Endothelial cell of umbilical vein (primary cell): ENCODE results near the gene FMNL3. TPM values are rescaled to one million over a fixed set of nuclear protein-coding genes. Genes with fewer than 3 reads are reported as not detected.

Experiments used
- BruUV-seq: library from RNA; stranded (reverse); fragments of 400-500 nt; replicated peaks from 2 replicates; lab custom pipeline; 2021; lab: Mats Ljungman, UMichigan
- CTCF ChIA-PET: fragments of 300-600, 350-600 bp; sonication (Branson Sonifier 250); formaldehyde crosslinking; loops from one replicate; lab custom pipeline; 2021; ENCODE audit warnings: antibody characterized with exemption, inconsistent platforms; lab: Charles Lee
- POLR2A ChIA-PET: fragments of 300-600, 350-600 bp; sonication (Branson Sonifier 250); formaldehyde crosslinking; loops from one replicate; lab custom pipeline; 2021; ENCODE audit warnings: antibody characterized with exemption, inconsistent platforms; lab: Charles Lee
- DNase-seq: peaks from one replicate; pipeline ENCODE4 v3.0.0-alpha.2; 2011; ENCODE audit warnings: low read depth, low spot score
- FAIRE-seq: peaks from 2 replicates; lab custom pipeline; 2011; peaks lifted over from hg19 to GRCh38; lab: Jason Lieb, UNC
- H2AFZ ChIP-seq: 2 replicates; pipeline ENCODE4 v1.6.0; 2012; ENCODE audit warnings: low read depth, low read length, control low read depth, inconsistent platforms
- H3K27ac ChIP-seq: 2 replicates; pipeline ENCODE4 v1.5.1; 2011; ENCODE audit warnings: low read depth, mild to moderate bottlenecking, control low read depth, low read length, moderate library complexity; ENCODE audit not compliant: insufficient read depth
- H3K27me3 ChIP-seq, 2 experiments: 2 replicates each; pipeline versions ENCODE4 v1.6.0 to v1.6.1; 2011; ENCODE audit warnings: low read length in 2 of 2, mixed read lengths in 1 of 2; ENCODE audit not compliant: control insufficient read depth in 2 of 2, insufficient read depth in 2 of 2
- H3K36me3 ChIP-seq, 2 experiments: 2 replicates in 1 of 2; 3 replicates in 1 of 2; pipeline ENCODE4 v1.5.1; 2011; ENCODE audit warnings: low read length in 2 of 2, mild to moderate bottlenecking in 1 of 2, moderate library complexity in 1 of 2; ENCODE audit not compliant: control insufficient read depth in 2 of 2, insufficient read depth in 2 of 2; ENCODE audit errors: extremely low read depth in 1 of 2
- H3K4me1 ChIP-seq: 3 replicates; pipeline ENCODE4 v1.5.1; 2011; ENCODE audit warnings: mild to moderate bottlenecking, low read length; ENCODE audit not compliant: control insufficient read depth, insufficient read depth; ENCODE audit errors: extremely low read depth
- H3K4me2 ChIP-seq: 2 replicates; pipeline ENCODE4 v1.6.1; 2011; ENCODE audit warnings: low read length, control low read depth, mixed read lengths; ENCODE audit not compliant: insufficient read depth
- H3K4me3 ChIP-seq, 3 experiments: fragments of 200-600 bp in 1 of 3; sonication (generic), shearing (Covaris generic) in 1 of 3; replicated peaks in 1 of 3; 2 replicates each; pipeline ENCODE4 v1.5.1; 2011 to 2016; ENCODE audit warnings: control low read depth in 3 of 3, low read length in 3 of 3, mild to moderate bottlenecking in 2 of 3, inconsistent platforms in 1 of 3, low read depth in 1 of 3, moderate library complexity in 1 of 3; ENCODE audit not compliant: insufficient read depth in 1 of 3
- H3K79me2 ChIP-seq: 2 replicates; pipeline ENCODE4 v1.6.0; 2012; ENCODE audit warnings: low read length, inconsistent platforms; ENCODE audit not compliant: control insufficient read depth, insufficient read depth
- H3K9ac ChIP-seq: replicated peaks from 2 replicates; pipeline ENCODE3; 2011; ENCODE audit warnings: low read length, control low read depth; ENCODE audit not compliant: insufficient read depth; ENCODE audit errors: extremely low read depth
- H3K9me1 ChIP-seq: replicated peaks from 3 replicates; pipeline ENCODE4 v1.6.0; 2011; ENCODE audit warnings: mild to moderate bottlenecking, low read length; ENCODE audit not compliant: control insufficient read depth, insufficient read depth; ENCODE audit errors: extremely low read depth
- H3K9me3 ChIP-seq: replicated peaks from 2 replicates; pipeline ENCODE4 v1.5.1; 2012; ENCODE audit warnings: low read length, inconsistent platforms; ENCODE audit not compliant: control insufficient read depth, insufficient read depth
- H4K20me1 ChIP-seq: replicated peaks from 2 replicates; pipeline ENCODE3; 2011; ENCODE audit warnings: mild to moderate bottlenecking, low read length; ENCODE audit not compliant: control insufficient read depth, insufficient read depth; ENCODE audit errors: extremely low read depth
- EZH2 ChIP-seq: IDR thresholded peaks from 2 replicates; pipeline ENCODE4 v1.6.1; 2012; ENCODE audit warnings: borderline replicate concordance, low read depth, mild to moderate bottlenecking, moderate library complexity, low read length, inconsistent platforms; ENCODE audit not compliant: severe bottlenecking
- FOS ChIP-seq: IDR thresholded peaks from 2 replicates; pipeline ENCODE4 v1.6.1; 2011; ENCODE audit warnings: mild to moderate bottlenecking, low read length, moderate library complexity, borderline replicate concordance; ENCODE audit not compliant: insufficient read depth
- GATA2 ChIP-seq: IDR thresholded peaks from 2 replicates; pipeline ENCODE4 v1.7.0; 2011; ENCODE audit warnings: low read depth, mild to moderate bottlenecking, moderate library complexity, mixed read lengths, low read length; ENCODE audit not compliant: insufficient read length, insufficient read depth
- JUN ChIP-seq: IDR thresholded peaks from 2 replicates; pipeline ENCODE4 v1.6.1; 2011; ENCODE audit warnings: borderline replicate concordance, low read depth; ENCODE audit not compliant: insufficient read length, insufficient read depth
- MAX ChIP-seq: IDR thresholded peaks from 2 replicates; pipeline ENCODE4 v1.6.1; 2011; ENCODE audit not compliant: insufficient read depth, insufficient read length
- MYC ChIP-seq: IDR thresholded peaks from one replicate; pipeline ENCODE4 v1.6.1; 2011; ENCODE audit warnings: mild to moderate bottlenecking, low read depth, low read length
- POLR2A ChIP-seq: IDR thresholded peaks from 2 replicates; pipeline ENCODE4 v1.6.1; 2012; ENCODE audit warnings: low read depth, mild to moderate bottlenecking, control low read depth, low read length
- POLR2AphosphoS5 ChIP-seq: IDR thresholded peaks from 2 replicates; pipeline ENCODE4 v1.6.1; 2012; ENCODE audit warnings: low read depth, mild to moderate bottlenecking, control low read depth, low read length, moderate library complexity; ENCODE audit not compliant: insufficient read depth
- dilution Hi-C: fragments of 300-500 bp; cut with MboI; formaldehyde crosslinking; loops from one replicate; pipeline ENCODE4 v1.15.0; 2019; ENCODE audit warnings: low sequenced_read_pairs; ENCODE audit not compliant: extremely low pct_ligation_motif_present
- intact Hi-C: fragments of 100-400 bp; cut with micrococcal nuclease; formaldehyde crosslinking; loops from one replicate; pipeline ENCODE4 v1.10.0; 2022
- polyA plus RNA-seq, 4 experiments: library from polyadenylated mRNA; depleted of rRNA in 3 of 4; stranded (reverse) in 3 of 4; unstranded in 1 of 4; fragments of >200 nt; gene quantifications; 2 replicates each; pipeline versions ENCODE4 v1.2.1 to v1.2.3, GENCODE V29; 2011 to 2012; ENCODE audit warnings: missing spikeins in 1 of 4
- total RNA-seq: library from RNA; stranded (reverse); gene quantifications from 2 replicates; pipeline ENCODE4 v1.2.3, GENCODE V29; 2021
- TF ChIP-seq, protein P1 (sequence below), 2 donors: IDR thresholded peaks; 1 replicate in 1 of 2; 2 replicates in 1 of 2; pipeline ENCODE4 v1.5.1; 2011; ENCODE audit warnings: low read length in 2 of 2, mild to moderate bottlenecking in 2 of 2, moderate library complexity in 2 of 2, control low read depth in 1 of 2, inconsistent platforms in 1 of 2, low read depth in 1 of 2; ENCODE audit not compliant: insufficient read depth in 1 of 2; ENCODE audit errors: extremely low read depth in 1 of 2

The FMNL3 gene
- total and polyA plus RNA-seq, 2 donors (not counting 3 experiments of a cell fraction or from before 2014, with no cell fraction given) = 35.1 to 93.3 TPM

GRCh38 chr12:49626169-49626835, 80.9 kb downstream of the FMNL3 start:
- Histone ChIP-seq H3K27ac (no peak overlapping the region), H3K4me2 (no peak overlapping the region), H3K9me3 (no peaks in the 10 kb centered on the region), H4K20me1 (no peaks in the 10 kb centered on the region), H3K4me1 (peaks cover 21% of the 10 kb centered on the region), H3K36me3 (no peaks in the 10 kb centered on the region), H2AFZ (no peak overlapping the region), H3K27me3 (no peaks in the 10 kb centered on the region), H3K9ac (no peak overlapping the region), H3K9me1 (no peaks in the 10 kb centered on the region), H3K4me3 (no peak overlapping the region), H3K79me2 (no peaks in the 10 kb centered on the region)
- FAIRE-seq = no peak
- BruUV-seq = no TSS peak
- intact Hi-C loops (no loop called here), dilution Hi-C loops (no loop called here)
- CTCF ChIA-PET = interaction anchor here (0.6 to 4.5 kb wide), 3 partner anchors 10 to 295 kb away, joined by 3 to 32 read pairs (median 5); partner anchors contain the start of gene TMBIM6
- no peak for TF ChIP-seq FOS
- no peak for TF ChIP-seq EZH2
- TF ChIP-seq POLR2AphosphoS5 = no peak
- no peak for TF ChIP-seq MYC
- TF ChIP-seq POLR2A = no peak
- TF ChIP-seq, protein P1, sequence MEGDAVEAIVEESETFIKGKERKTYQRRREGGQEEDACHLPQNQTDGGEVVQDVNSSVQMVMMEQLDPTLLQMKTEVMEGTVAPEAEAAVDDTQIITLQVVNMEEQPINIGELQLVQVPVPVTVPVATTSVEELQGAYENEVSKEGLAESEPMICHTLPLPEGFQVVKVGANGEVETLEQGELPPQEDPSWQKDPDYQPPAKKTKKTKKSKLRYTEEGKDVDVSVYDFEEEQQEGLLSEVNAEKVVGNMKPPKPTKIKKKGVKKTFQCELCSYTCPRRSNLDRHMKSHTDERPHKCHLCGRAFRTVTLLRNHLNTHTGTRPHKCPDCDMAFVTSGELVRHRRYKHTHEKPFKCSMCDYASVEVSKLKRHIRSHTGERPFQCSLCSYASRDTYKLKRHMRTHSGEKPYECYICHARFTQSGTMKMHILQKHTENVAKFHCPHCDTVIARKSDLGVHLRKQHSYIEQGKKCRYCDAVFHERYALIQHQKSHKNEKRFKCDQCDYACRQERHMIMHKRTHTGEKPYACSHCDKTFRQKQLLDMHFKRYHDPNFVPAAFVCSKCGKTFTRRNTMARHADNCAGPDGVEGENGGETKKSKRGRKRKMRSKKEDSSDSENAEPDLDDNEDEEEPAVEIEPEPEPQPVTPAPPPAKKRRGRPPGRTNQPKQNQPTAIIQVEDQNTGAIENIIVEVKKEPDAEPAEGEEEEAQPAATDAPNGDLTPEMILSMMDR (IDR thresholded peaks at IDR 0.05; ENCODE audit: extremely low read depth in 1 of 2, insufficient read depth in 1 of 2, low read depth in 1 of 2, low read length in 2 of 2) = no peak
- TF ChIP-seq MAX = no peak
- TF ChIP-seq GATA2 = no peak
- TF ChIP-seq JUN = no peak
- DNase-seq = no peak
- POLR2A ChIA-PET = no interaction called here
